H9 (cell line): ENCODE data around the gene TTC39B. TPM values are rescaled to one million over a fixed set of nuclear protein-coding genes. Genes with fewer than 3 reads are reported as not detected.

Source experiments
- DNase-seq: peaks from one replicate; pipeline ENCODE4 v3.0.0-alpha.2; 2017
- H2AFZ ChIP-seq: one replicate; pipeline ENCODE4 v1.6.1; 2013; ENCODE audit warnings: mild to moderate bottlenecking, low read length, control low read depth, moderate library complexity
- H2AK5ac ChIP-seq: 2 replicates; pipeline ENCODE4 v1.6.1; 2013; ENCODE audit warnings: low read length, control low read depth, mixed read lengths; ENCODE audit not compliant: insufficient read length
- H2BK120ac ChIP-seq: one replicate; pipeline ENCODE4 v1.6.1; 2013; ENCODE audit warnings: low read depth, mild to moderate bottlenecking, low read length, control low read depth, inconsistent platforms; ENCODE audit not compliant: poor library complexity, severe bottlenecking
- H2BK12ac ChIP-seq: 2 replicates; pipeline ENCODE4 v1.6.1; 2013; ENCODE audit warnings: low read length, control low read depth, mixed read lengths, low read depth; ENCODE audit not compliant: insufficient read length
- H2BK15ac ChIP-seq: 2 replicates; pipeline ENCODE4 v1.6.1; 2013; ENCODE audit warnings: low read depth, low read length, control low read depth
- H2BK20ac ChIP-seq: one replicate; pipeline ENCODE4 v1.6.1; 2013; ENCODE audit warnings: low read depth, mild to moderate bottlenecking, low read length, control low read depth, inconsistent platforms; ENCODE audit not compliant: poor library complexity, severe bottlenecking
- H2BK5ac ChIP-seq: 2 replicates; pipeline ENCODE4 v1.6.1; 2013; ENCODE audit warnings: low read length, control low read depth, mixed read lengths; ENCODE audit not compliant: insufficient read length
- H3K14ac ChIP-seq: 2 replicates; pipeline ENCODE4 v1.6.1; 2013; ENCODE audit warnings: low read length, control low read depth; ENCODE audit not compliant: insufficient read depth
- H3K18ac ChIP-seq: 2 replicates; pipeline ENCODE4 v1.6.1; 2013; ENCODE audit warnings: low read depth, mild to moderate bottlenecking, mixed read lengths, low read length, control low read depth; ENCODE audit not compliant: insufficient read length
- H3K23ac ChIP-seq: 2 replicates; pipeline ENCODE4 v1.6.1; 2013; ENCODE audit warnings: low read length, control low read depth, mixed read lengths, low read depth; ENCODE audit not compliant: insufficient read length
- H3K23me2 ChIP-seq: 2 replicates; pipeline ENCODE4 v1.6.1; 2013; ENCODE audit warnings: low read depth, mild to moderate bottlenecking, mixed read lengths, low read length, control low read depth; ENCODE audit not compliant: insufficient read length, poor library complexity, severe bottlenecking
- H3K27ac ChIP-seq: 2 replicates; pipeline ENCODE4 v1.5.1; 2013; ENCODE audit warnings: low read length, control low read depth, mixed read lengths, low read depth; ENCODE audit not compliant: insufficient read length
- H3K27me3 ChIP-seq: 2 replicates; pipeline ENCODE4 v1.6.1; 2013; ENCODE audit warnings: low read length, control low read depth, inconsistent platforms; ENCODE audit not compliant: insufficient read depth
- H3K4ac ChIP-seq: 2 replicates; pipeline ENCODE4 v1.6.1; 2013; ENCODE audit warnings: low read depth, mild to moderate bottlenecking, control low read depth, inconsistent platforms, low read length, moderate library complexity
- H3K4me1 ChIP-seq: 2 replicates; pipeline ENCODE4 v1.6.1; 2013; ENCODE audit warnings: low read length, control low read depth, inconsistent platforms; ENCODE audit not compliant: insufficient read depth
- H3K4me2 ChIP-seq: 2 replicates; pipeline ENCODE4 v1.6.1; 2013; ENCODE audit warnings: low read length, control low read depth, mixed read lengths; ENCODE audit not compliant: insufficient read length, insufficient read depth
- H3K56ac ChIP-seq: 2 replicates; pipeline ENCODE4 v1.6.1; 2013; ENCODE audit warnings: low read depth, mild to moderate bottlenecking, mixed read lengths, low read length, control low read depth; ENCODE audit not compliant: insufficient read length
- H3K79me1 ChIP-seq: 2 replicates; pipeline ENCODE4 v1.6.1; 2013; ENCODE audit warnings: low read depth, mild to moderate bottlenecking, moderate library complexity, low read length, control low read depth, inconsistent platforms; ENCODE audit not compliant: insufficient read depth, poor library complexity, severe bottlenecking
- H3K79me2 ChIP-seq: 2 replicates; pipeline ENCODE4 v1.6.1; 2013; ENCODE audit warnings: low read length, control low read depth, inconsistent platforms; ENCODE audit not compliant: insufficient read depth
- H3K9ac ChIP-seq: 2 replicates; pipeline ENCODE4 v1.6.1; 2013; ENCODE audit warnings: low read length, control low read depth, mixed read lengths; ENCODE audit not compliant: insufficient read length; ENCODE audit errors: extremely low read depth
- H3K9me3 ChIP-seq: one replicate; pipeline ENCODE4 v1.6.1; 2013; ENCODE audit warnings: low read depth, low read length, inconsistent platforms; ENCODE audit not compliant: control insufficient read depth
- H3T11ph ChIP-seq: one replicate; pipeline ENCODE4 v1.6.1; 2013; ENCODE audit warnings: mild to moderate bottlenecking, low read length, control low read depth, inconsistent platforms
- H4K20me1 ChIP-seq: one replicate; pipeline ENCODE4 v1.6.1; 2013; ENCODE audit not compliant: control insufficient read depth, insufficient read length, insufficient read depth
- H4K5ac ChIP-seq: 2 replicates; pipeline ENCODE4 v1.6.1; 2013; ENCODE audit warnings: low read depth, mild to moderate bottlenecking, mixed read lengths, low read length, control low read depth; ENCODE audit not compliant: insufficient read length
- H4K8ac ChIP-seq: replicated peaks from 2 replicates; pipeline ENCODE4 v1.6.1; 2013; ENCODE audit warnings: low read length, control low read depth, mixed read lengths, low read depth; ENCODE audit not compliant: insufficient read length
- H4K91ac ChIP-seq: 2 replicates; pipeline ENCODE4 v1.6.1; 2013; ENCODE audit warnings: low read depth, mild to moderate bottlenecking, moderate library complexity, mixed read lengths, low read length, control low read depth; ENCODE audit not compliant: insufficient read length
- H3K27ac Mint-ChIP-seq, 3 experiments: 2 replicates in 2 of 3; 3 replicates in 1 of 3; pipeline ENCODE4 v1.8.0; 2020 to 2021; ENCODE audit warnings: mixed read lengths in 3 of 3, mild to moderate bottlenecking in 1 of 3, moderate library complexity in 1 of 3
- H3K27me3 Mint-ChIP-seq: 2 replicates; pipeline ENCODE4 v1.8.0; 2021; ENCODE audit warnings: low read depth, mild to moderate bottlenecking, moderate library complexity, mixed read lengths
- H3K36me3 Mint-ChIP-seq, 3 experiments: 2 replicates in 2 of 3; 3 replicates in 1 of 3; pipeline ENCODE4 v1.8.0; 2020 to 2021; ENCODE audit warnings: low read depth in 3 of 3, mixed read lengths in 3 of 3; ENCODE audit not compliant: insufficient read depth in 1 of 3
- H3K4me1 Mint-ChIP-seq, 2 experiments: 2 replicates each; pipeline ENCODE4 v1.8.0; 2020; ENCODE audit warnings: mixed read lengths in 2 of 2
- H3K4me3 Mint-ChIP-seq, 2 experiments: 2 replicates in 1 of 2; 3 replicates in 1 of 2; pipeline ENCODE4 v1.8.0; 2020 to 2021; ENCODE audit warnings: mild to moderate bottlenecking in 2 of 2, mixed read lengths in 2 of 2, moderate library complexity in 1 of 2
- H3K9me3 Mint-ChIP-seq, 2 experiments: 2 replicates in 1 of 2; 3 replicates in 1 of 2; pipeline ENCODE4 v1.8.0; 2020; ENCODE audit warnings: mild to moderate bottlenecking in 2 of 2, mixed read lengths in 2 of 2, moderate library complexity in 1 of 2
- WGBS: extraction: QIAGEN DNeasy Blood & Tissue Kit; methylation state at CpG from one replicate; pipeline ENCODE4 v1.1.7; 2013; ENCODE audit warnings: missing lambda C conversion rate, low lambda C conversion rate, mixed read lengths; ENCODE audit not compliant: insufficient read length; ENCODE audit errors: extremely low coverage; 5-methylcytosine and 5-hydroxymethylcytosine counted together
- total RNA-seq: library from RNA; stranded (reverse); gene quantifications from 2 replicates; pipeline ENCODE4 v1.2.1, GENCODE V29; 2021
- TF ChIP-seq, protein P1 (sequence below): fragments of 200-600 bp; sonication (generic); conservative IDR thresholded peaks from 3 replicates; pipeline ENCODE4 v1.8.0; 2021; ENCODE audit warnings: antibody characterized with exemption, mild to moderate bottlenecking

Gene TTC39B
- total RNA-seq, 1 experiment from 2014 or later, result 8.2 TPM

DNA sequence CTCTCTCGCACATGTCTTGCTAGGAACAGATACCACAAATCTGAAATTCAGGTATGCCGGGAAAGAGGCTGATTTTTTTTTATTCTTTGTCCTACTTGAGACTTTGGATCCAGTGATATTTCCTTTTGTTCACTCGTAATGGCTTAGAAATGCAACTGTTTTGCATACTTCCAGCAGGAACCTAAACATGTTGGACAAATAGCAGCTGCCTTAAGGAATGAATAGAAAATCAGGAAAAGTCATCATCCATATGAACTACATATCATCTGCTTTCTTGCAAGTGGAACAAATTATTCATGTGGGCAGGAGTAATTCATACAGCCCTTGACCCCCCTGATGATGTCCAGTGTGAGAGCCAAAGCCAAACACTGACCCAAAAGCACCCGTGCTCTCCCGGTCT lies 17.4 kb downstream of the TTC39B start:
- H3K56ac ChIP-seq, result no peak overlapping the region
- peaks cover 1% of the 10 kb centered on the region; the same call in 1 of the 2 replicates for H3K79me2 ChIP-seq
- no peak overlapping the region for H3K4me2 ChIP-seq
- Mint-ChIP-seq H3K9me3 (peaks cover 8 to 12% of the 10 kb centered on the region in 2 experiments), H3K27me3 (no peaks in the 10 kb centered on the region; the same call in 1 of the 2 replicates), H3K27ac (no peak overlapping the region), H3K4me1 (peaks cover 30 to 47% of the 10 kb centered on the region in 2 experiments), H3K36me3 (peaks cover 10 to 19% (median 18%) of the 10 kb centered on the region in 3 experiments), H3K4me3 (no peak overlapping the region)
- no peak for DNase-seq
- peaks cover 6% of the 10 kb centered on the region; the same call in 1 of the 2 replicates for H3K4me1 ChIP-seq
- TF ChIP-seq, protein P1, sequence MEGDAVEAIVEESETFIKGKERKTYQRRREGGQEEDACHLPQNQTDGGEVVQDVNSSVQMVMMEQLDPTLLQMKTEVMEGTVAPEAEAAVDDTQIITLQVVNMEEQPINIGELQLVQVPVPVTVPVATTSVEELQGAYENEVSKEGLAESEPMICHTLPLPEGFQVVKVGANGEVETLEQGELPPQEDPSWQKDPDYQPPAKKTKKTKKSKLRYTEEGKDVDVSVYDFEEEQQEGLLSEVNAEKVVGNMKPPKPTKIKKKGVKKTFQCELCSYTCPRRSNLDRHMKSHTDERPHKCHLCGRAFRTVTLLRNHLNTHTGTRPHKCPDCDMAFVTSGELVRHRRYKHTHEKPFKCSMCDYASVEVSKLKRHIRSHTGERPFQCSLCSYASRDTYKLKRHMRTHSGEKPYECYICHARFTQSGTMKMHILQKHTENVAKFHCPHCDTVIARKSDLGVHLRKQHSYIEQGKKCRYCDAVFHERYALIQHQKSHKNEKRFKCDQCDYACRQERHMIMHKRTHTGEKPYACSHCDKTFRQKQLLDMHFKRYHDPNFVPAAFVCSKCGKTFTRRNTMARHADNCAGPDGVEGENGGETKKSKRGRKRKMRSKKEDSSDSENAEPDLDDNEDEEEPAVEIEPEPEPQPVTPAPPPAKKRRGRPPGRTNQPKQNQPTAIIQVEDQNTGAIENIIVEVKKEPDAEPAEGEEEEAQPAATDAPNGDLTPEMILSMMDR, result no peak
- no peak overlapping the region for H3K14ac ChIP-seq
- H3T11ph ChIP-seq, result no peak overlapping the region
- no peak overlapping the region for H4K8ac ChIP-seq
- no peak overlapping the region for H3K9ac ChIP-seq
- H2BK120ac ChIP-seq, result no peak overlapping the region
- no peak overlapping the region for H3K18ac ChIP-seq
- WGBS, result no CpG with 5 or more reads among the region's 5 CpGs
- no peaks in the 10 kb centered on the region for H4K20me1 ChIP-seq
- H2BK20ac ChIP-seq, result no peak overlapping the region
- no peaks in the 10 kb centered on the region for H3K79me1 ChIP-seq
- H3K23me2 ChIP-seq, result no peaks in the 10 kb centered on the region
- no peak overlapping the region for H4K91ac ChIP-seq
- no peak overlapping the region for H3K4ac ChIP-seq
- H2BK5ac ChIP-seq, result no peak overlapping the region
- no peak overlapping the region for H3K23ac ChIP-seq
- no peaks in the 10 kb centered on the region for H3K27me3 ChIP-seq
- no peak overlapping the region for H2AFZ ChIP-seq
- no peak overlapping the region for H2AK5ac ChIP-seq
- no peaks in the 10 kb centered on the region for H3K9me3 ChIP-seq
- no peak overlapping the region for H2BK15ac ChIP-seq
- no peak overlapping the region for H4K5ac ChIP-seq
- no peak overlapping the region for H3K27ac ChIP-seq
- H2BK12ac ChIP-seq, result no peak overlapping the region
